Left lung (tissue), 10 donors: Measurements from ENCODE around the gene LRMDA. TPM values are rescaled to one million over a fixed set of nuclear protein-coding genes. Genes with fewer than 3 reads are reported as not detected.

Experiments
- ATAC-seq: fragments of 200-7000 bp; cut with Tn5 transposase; one replicate; pipeline ENCODE4 v1.9.1; 2020; ENCODE audit warnings: moderate library complexity
- DNase-seq, 4 donors: peaks; one replicate each; pipeline ENCODE4 v3.0.0-alpha.2; 2013 to 2020
- H3K27ac ChIP-seq, 2 donors: fragments of 200-600 bp; sonication (generic) in 1 of 2; one replicate each; pipeline versions ENCODE4 v1.5.0 to v1.8.0; 2020 to 2021
- H3K27me3 ChIP-seq, 2 donors: fragments of 200-600 bp; sonication (generic) in 1 of 2; one replicate each; pipeline versions ENCODE4 v1.5.0 to v1.8.0; 2020 to 2021
- H3K36me3 ChIP-seq, 2 donors: fragments of 200-600 bp; sonication (generic) in 1 of 2; one replicate each; pipeline versions ENCODE4 v1.5.0 to v1.8.0; 2020 to 2021
- H3K4me1 ChIP-seq, 2 donors: fragments of 200-600 bp; one replicate each; pipeline ENCODE4 v1.8.0; 2021
- H3K4me3 ChIP-seq, 2 donors: fragments of 200-600 bp; sonication (generic) in 1 of 2; one replicate each; pipeline versions ENCODE4 v1.5.0 to v1.8.0; 2020 to 2021; ENCODE audit warnings: mild to moderate bottlenecking in 1 of 2
- H3K9me3 ChIP-seq, 2 donors: fragments of 200-600 bp; sonication (generic) in 1 of 2; one replicate each; pipeline versions ENCODE4 v1.5.0 to v1.8.0; 2020 to 2021
- intact Hi-C, 2 donors: fragments of 100-400 bp; cut with DNase I; formaldehyde crosslinking; loops; one replicate each; pipeline versions ENCODE4 v1.11.2 to v1.14.2; 2022
- polyA plus RNA-seq, 6 donors: library from polyadenylated mRNA; unstranded; fragments of 120-200 nt; gene quantifications; one replicate each; pipeline ENCODE4 v1.2.1, GENCODE V29; 2013; ENCODE audit not compliant: insufficient read length in 6 of 6
- total RNA-seq, 2 donors: library from RNA; stranded (reverse); fragmentation: NEBNext Ultra II Directional; extraction: Animal tissue kit (Norgen Biotek cat#: 25700); gene quantifications; one replicate each; pipeline ENCODE4 v1.2.1, GENCODE V29; 2021
- TF ChIP-seq, protein P1 (sequence below), 2 donors: fragments of 200-600 bp; sonication (generic) in 1 of 2; IDR thresholded peaks; one replicate each; pipeline versions ENCODE4 v1.5.0 to v1.8.0; 2021; ENCODE audit warnings: antibody characterized with exemption in 2 of 2
- donor health status: DM: no; HTN: yes; CAD: no.
- donor health status: DM: no; HTN: no; CAD: no.

The LRMDA gene
- total and polyA plus RNA-seq, 8 donors: 13.9 to 23.6 (median 18.7) TPM

DNA sequence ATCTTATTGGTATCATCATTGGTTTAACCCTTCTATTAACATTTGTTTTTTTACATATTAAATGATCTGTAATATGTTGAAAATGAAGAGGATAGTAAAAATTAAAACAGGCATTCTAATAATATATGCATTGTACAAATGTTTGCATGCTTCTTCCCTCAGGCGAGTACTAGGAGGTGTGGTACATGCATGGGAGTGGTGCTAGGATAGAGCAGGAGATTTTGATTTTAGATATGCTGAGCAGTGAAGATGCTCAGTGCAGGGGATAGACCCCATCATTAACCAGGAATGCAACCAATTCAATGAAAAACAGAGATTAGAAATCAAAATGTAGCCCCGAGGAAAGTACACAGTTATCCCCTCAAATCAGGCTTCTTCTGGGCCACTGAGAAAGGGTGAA is 916.4 kb downstream of the LRMDA start:
- ATAC-seq: no peak

DNA sequence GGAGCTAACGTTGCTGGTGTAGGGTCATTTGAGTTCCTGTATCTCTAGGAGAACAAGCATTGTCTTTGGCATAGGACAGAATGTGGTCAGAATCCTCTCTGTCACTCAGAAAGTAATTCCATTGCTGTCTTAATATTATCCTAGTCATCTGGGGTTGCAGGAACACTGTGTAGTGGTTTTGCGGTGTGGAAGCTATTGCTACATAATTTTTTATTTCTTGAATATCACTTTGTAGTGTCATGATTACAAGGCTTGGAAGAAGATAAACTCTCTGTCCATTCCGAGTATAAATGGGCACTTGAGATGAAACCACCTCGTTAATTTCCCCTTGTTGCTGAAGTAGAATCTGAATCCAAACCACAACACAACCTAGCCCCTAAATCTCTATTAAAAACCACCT is 919.2 kb downstream of the LRMDA start:
- Histone ChIP-seq H3K9me3 (no peaks in the 10 kb centered on the region), H3K36me3 (no peaks in the 10 kb centered on the region), H3K4me3 (no peak overlapping the region), H3K27ac (no peak overlapping the region), H3K27me3 (no peaks in the 10 kb centered on the region), H3K4me1 (no peaks in the 10 kb centered on the region)
- intact Hi-C loops: no loop called here
- ATAC-seq (no peak), DNase-seq (no peak)
- TF ChIP-seq, protein P1, sequence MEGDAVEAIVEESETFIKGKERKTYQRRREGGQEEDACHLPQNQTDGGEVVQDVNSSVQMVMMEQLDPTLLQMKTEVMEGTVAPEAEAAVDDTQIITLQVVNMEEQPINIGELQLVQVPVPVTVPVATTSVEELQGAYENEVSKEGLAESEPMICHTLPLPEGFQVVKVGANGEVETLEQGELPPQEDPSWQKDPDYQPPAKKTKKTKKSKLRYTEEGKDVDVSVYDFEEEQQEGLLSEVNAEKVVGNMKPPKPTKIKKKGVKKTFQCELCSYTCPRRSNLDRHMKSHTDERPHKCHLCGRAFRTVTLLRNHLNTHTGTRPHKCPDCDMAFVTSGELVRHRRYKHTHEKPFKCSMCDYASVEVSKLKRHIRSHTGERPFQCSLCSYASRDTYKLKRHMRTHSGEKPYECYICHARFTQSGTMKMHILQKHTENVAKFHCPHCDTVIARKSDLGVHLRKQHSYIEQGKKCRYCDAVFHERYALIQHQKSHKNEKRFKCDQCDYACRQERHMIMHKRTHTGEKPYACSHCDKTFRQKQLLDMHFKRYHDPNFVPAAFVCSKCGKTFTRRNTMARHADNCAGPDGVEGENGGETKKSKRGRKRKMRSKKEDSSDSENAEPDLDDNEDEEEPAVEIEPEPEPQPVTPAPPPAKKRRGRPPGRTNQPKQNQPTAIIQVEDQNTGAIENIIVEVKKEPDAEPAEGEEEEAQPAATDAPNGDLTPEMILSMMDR (IDR thresholded peaks at IDR 0.05): no peak

More for the DNA sequence above, 916.4 kb downstream of the LRMDA start:
- TF ChIP-seq, protein P1 (IDR thresholded peaks at IDR 0.05): no peak
- Histone ChIP-seq H3K27ac (no peak overlapping the region), H3K9me3 (peaks cover 0 to 9% of the 10 kb centered on the region in 2 donors), H3K4me3 (no peak overlapping the region), H3K36me3 (no peaks in the 10 kb centered on the region), H3K27me3 (no peaks in the 10 kb centered on the region), H3K4me1 (no peaks in the 10 kb centered on the region)
- no peak for DNase-seq
- intact Hi-C loops: no loop called here

DNA sequence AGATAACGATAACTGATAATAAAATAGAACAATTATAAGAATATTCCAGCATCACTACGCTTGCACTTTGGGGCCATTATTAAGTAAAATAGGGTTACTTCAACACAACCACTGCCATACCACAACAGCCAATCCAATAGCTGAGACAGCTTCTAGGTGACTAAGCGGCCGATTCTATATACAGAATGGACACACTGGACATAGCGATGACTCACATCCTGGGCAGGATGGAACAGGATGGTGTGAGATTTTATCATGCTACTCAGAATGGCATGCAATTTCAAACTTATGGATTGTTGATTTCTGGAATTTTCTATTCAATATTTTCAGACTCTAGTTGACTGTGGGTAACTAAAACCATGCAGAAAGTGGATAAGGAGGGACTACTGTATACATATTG is 920.9 kb downstream of the LRMDA start:
- Histone ChIP-seq H3K4me1 (no peaks in the 10 kb centered on the region), H3K27ac (no peak overlapping the region), H3K27me3 (no peaks in the 10 kb centered on the region), H3K36me3 (no peaks in the 10 kb centered on the region), H3K4me3 (no peak overlapping the region), H3K9me3 (no peaks in the 10 kb centered on the region)
- ATAC-seq: peak; percentile 37
- TF ChIP-seq, protein P1 (IDR thresholded peaks at IDR 0.05): no peak
- no peak for DNase-seq
- intact Hi-C loops: no loop called here

DNA sequence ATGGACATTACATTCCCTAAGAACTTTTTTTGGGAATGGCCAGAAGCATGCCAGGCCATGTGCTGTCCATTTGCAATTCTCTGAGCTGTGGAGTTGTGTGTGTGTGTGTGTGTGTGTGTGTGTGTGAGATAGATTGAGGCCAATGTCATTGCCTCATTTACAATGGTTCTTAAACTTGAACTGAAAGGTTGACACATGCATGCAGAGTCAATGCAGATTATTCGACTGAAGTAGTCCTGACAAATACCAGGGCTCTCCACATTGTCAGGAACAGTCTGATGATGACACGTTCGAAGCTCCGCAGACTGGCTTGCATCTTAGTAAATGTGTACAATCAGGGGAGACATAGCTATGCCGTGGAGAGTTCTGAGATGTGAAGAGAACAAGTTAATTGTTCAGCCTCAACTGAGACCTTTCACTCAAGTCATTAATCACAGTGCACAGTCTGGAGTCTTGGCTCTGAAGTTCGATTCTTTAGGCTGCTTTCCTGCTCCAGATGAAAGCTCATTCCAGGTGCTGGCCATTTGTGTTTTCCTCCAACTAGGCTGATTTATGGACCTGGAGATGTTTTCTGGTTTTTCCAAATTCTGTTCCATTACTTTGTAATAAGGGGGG is 921.9 kb downstream of the LRMDA start:
- intact Hi-C loops: no loop called here
- TF ChIP-seq, protein P1 (IDR thresholded peaks at IDR 0.05): no peak
- no peak for DNase-seq

DNA sequence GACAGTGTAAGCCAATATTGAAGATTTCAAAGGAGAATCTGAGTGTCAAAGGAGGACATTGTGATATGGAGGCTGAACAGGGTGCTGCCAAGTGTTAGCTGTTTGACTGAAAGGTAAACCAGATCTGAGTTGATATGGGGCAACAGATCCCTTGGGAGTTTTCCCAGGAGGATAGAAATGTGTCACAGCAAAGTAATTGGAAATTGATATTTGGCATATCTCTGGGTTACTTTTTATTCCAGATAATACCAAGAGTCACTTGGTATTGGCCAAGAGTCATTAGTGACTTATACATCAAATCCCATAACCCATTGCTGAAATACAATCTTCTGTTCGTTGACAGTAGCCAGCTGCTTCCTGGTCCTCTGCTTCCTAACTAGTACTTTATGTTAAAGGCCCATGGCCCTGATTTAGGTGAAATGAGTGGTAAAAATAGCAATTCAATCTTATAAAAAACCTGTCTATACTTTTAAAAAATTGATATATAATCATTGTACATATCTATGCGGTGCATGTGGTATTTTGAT is 922.9 kb downstream of the LRMDA start:
- TF ChIP-seq, protein P1 (IDR thresholded peaks at IDR 0.05): no peak
- Histone ChIP-seq H3K27ac (no peak overlapping the region), H3K4me1 (no peaks in the 10 kb centered on the region), H3K36me3 (no peaks in the 10 kb centered on the region), H3K9me3 (no peaks in the 10 kb centered on the region), H3K4me3 (no peak overlapping the region), H3K27me3 (no peaks in the 10 kb centered on the region)
- intact Hi-C loops: no loop called here
- DNase-seq (no peak), ATAC-seq (no peak)

More for the DNA sequence above, 921.9 kb downstream of the LRMDA start:
- no peaks in the 10 kb centered on the region for H3K9me3 ChIP-seq
- no peak overlapping the region for H3K4me3 ChIP-seq
- H3K4me1 ChIP-seq: no peaks in the 10 kb centered on the region
- H3K27ac ChIP-seq: no peak overlapping the region
- no peak for ATAC-seq
- no peaks in the 10 kb centered on the region for H3K27me3 ChIP-seq
- no peaks in the 10 kb centered on the region for H3K36me3 ChIP-seq
